NCI-H774 (cell line): Measurements from ENCODE around the gene BAX.
A peak's percentile ranks its signal among the peaks of the same experiment; 100 is the strongest.

Experiments used
- DNase-seq: peaks from one replicate; lab custom pipeline; 2025; lab: John Stamatoyannopoulos, UW

The BAX gene

GRCh38 chr19:48988286-48988685 is 33.6 kb downstream of the BAX start:
- DNase-seq = no peak

GRCh38 chr19:48988860-48989259 is 34.2 kb downstream of the BAX start:
- no peak for DNase-seq

GRCh38 chr19:48989701-48990291 is 35.1 kb downstream of the BAX start:
- DNase-seq = no peak

- DNase-seq = no peak
Measured at GRCh38 chr19:48990400-48990799, 35.7 kb downstream of the BAX start.

- no peak for DNase-seq
Measured at GRCh38 chr19:48991011-48991609, 36.4 kb downstream of the BAX start.

GRCh38 chr19:48991873-48992580 is 37.4 kb downstream of the BAX start:
- DNase-seq = no peak

- no peak for DNase-seq
Measured at GRCh38 chr19:48992581-48993174, 38.0 kb downstream of the BAX start.

GRCh38 chr19:48993175-48994034 is 38.7 kb downstream of the BAX start, which contains the start of the genes GYS1 and RUVBL2:
Gene GYS1, minus strand, starts transcription at chr19:48993309. Its CDS starts 197 bp downstream, at chr19:48993112.
Gene RUVBL2, plus strand, starts transcription at chr19:48993887. Its CDS starts 25 bp downstream, at chr19:48993912.
- peak; percentile 99 for DNase-seq

- DNase-seq = no peak
Measured at GRCh38 chr19:48994035-48994386, 39.3 kb downstream of the BAX start.

GRCh38 chr19:48997972-48998371 is 43.3 kb downstream of the BAX start:
- DNase-seq = peak; percentile 35

- no peak for DNase-seq
Measured at GRCh38 chr19:48999481-49000325, 45.0 kb downstream of the BAX start.

GRCh38 chr19:49004133-49004532 is 49.5 kb downstream of the BAX start:
- no peak for DNase-seq

- DNase-seq = no peak
Measured at GRCh38 chr19:49004964-49005614, 50.4 kb downstream of the BAX start.

- no peak for DNase-seq
Measured at GRCh38 chr19:49006905-49007304, 52.2 kb downstream of the BAX start.

GRCh38 chr19:49009828-49010227 is 55.2 kb downstream of the BAX start:
- no peak for DNase-seq

GRCh38 chr19:49010453-49010852 is 55.8 kb downstream of the BAX start:
- DNase-seq = no peak

GRCh38 chr19:49011194-49011593 is 56.5 kb downstream of the BAX start:
- DNase-seq = no peak
